ENCODE data around the gene ALK. TPM values are rescaled to one million over a fixed set of nuclear protein-coding genes. Genes with fewer than 3 reads are reported as not detected.

ALK gene
- total RNA-seq, 1 experiment from 2014 or later: 0.87 TPM

- no peaks in the 10 kb centered on the region for H3K36me3 ChIP-seq (ENCODE audit: low read depth, low read length)
- DNase-seq (no peak), ATAC-seq (no peak)
- TF ChIP-seq EZH2phosphoT487 (IDR thresholded peaks at IDR 0.05; ENCODE audit: borderline replicate concordance, low read length) (no peak), CTCF (conservative IDR thresholded peaks at IDR 0.05; ENCODE audit: low read depth, low read length) (no peak), EZH2 (IDR thresholded peaks at IDR 0.05; ENCODE audit: low read length, unreplicated experiment) (no peak)
- no peak overlapping the region for H3K4me2 ChIP-seq (ENCODE audit: low read length)
- no TSS peak for BruUV-seq (replicated peaks)
- intact Hi-C loops (cut with micrococcal nuclease): no loop called here
- no peaks in the 10 kb centered on the region for H3K27me3 ChIP-seq (ENCODE audit: low read length)
- H2AFZ ChIP-seq (ENCODE audit: low read length): no peak overlapping the region
- H3K9me2 ChIP-seq (replicated peaks; ENCODE audit: low read length): no peaks in the 10 kb centered on the region
- peaks cover 12% of the 10 kb centered on the region; the same call in 1 of the 2 replicates for H3K4me1 ChIP-seq (ENCODE audit: insufficient read depth, low read length)
- H3K4me3 ChIP-seq (ENCODE audit: low read length): no peak overlapping the region
- ChIA-PET CTCF (no interaction called here), POLR2A (ENCODE audit: unreplicated experiment) (no interaction called here)
- H3K9me3 ChIP-seq (ENCODE audit: low read length): no peaks in the 10 kb centered on the region
- no peaks in the 10 kb centered on the region for H3F3A ChIP-seq (ENCODE audit: low read length, unreplicated experiment)
- no peak overlapping the region for H3K9ac ChIP-seq (ENCODE audit: low read length)
- no peaks in the 10 kb centered on the region for H4K20me1 ChIP-seq (ENCODE audit: low read length)
- H3K79me2 ChIP-seq (ENCODE audit: low read length): no peaks in the 10 kb centered on the region
- H3K27ac ChIP-seq (ENCODE audit: low read length): no peak overlapping the region
Observed at GRCh38 chr2:29370581-29371125, 550.7 kb downstream of the ALK start.

- peaks cover 12% of the 10 kb centered on the region; the same call in 1 of the 2 replicates for H3K4me1 ChIP-seq (ENCODE audit: insufficient read depth, low read length)
- no peaks in the 10 kb centered on the region for H3K27me3 ChIP-seq (ENCODE audit: low read length)
- DNase-seq: no peak
- no peaks in the 10 kb centered on the region for H3K36me3 ChIP-seq (ENCODE audit: low read depth, low read length)
- TF ChIP-seq EZH2phosphoT487 (IDR thresholded peaks at IDR 0.05; ENCODE audit: borderline replicate concordance, low read length) (no peak), EZH2 (IDR thresholded peaks at IDR 0.05; ENCODE audit: low read length, unreplicated experiment) (no peak)
- intact Hi-C loops (cut with micrococcal nuclease): no loop called here
- no peak overlapping the region for H3K9ac ChIP-seq (ENCODE audit: low read length)
- ChIA-PET CTCF (no interaction called here), POLR2A (ENCODE audit: unreplicated experiment) (no interaction called here)
- no peaks in the 10 kb centered on the region for H3K9me3 ChIP-seq (ENCODE audit: low read length)
- H3F3A ChIP-seq (ENCODE audit: low read length, unreplicated experiment): no peaks in the 10 kb centered on the region
- no TSS peak for BruUV-seq (replicated peaks)
- no peak overlapping the region for H3K27ac ChIP-seq (ENCODE audit: low read length)
- H3K4me3 ChIP-seq (ENCODE audit: low read length): no peak overlapping the region
- no peaks in the 10 kb centered on the region for H3K9me2 ChIP-seq (replicated peaks; ENCODE audit: low read length)
- no peak overlapping the region for H2AFZ ChIP-seq (ENCODE audit: low read length)
- no peaks in the 10 kb centered on the region for H3K79me2 ChIP-seq (ENCODE audit: low read length)
- no peaks in the 10 kb centered on the region for H4K20me1 ChIP-seq (ENCODE audit: low read length)
- H3K4me2 ChIP-seq (ENCODE audit: low read length): no peak overlapping the region
- ATAC-seq: no peak
Observed at GRCh38 chr2:29370173-29370572, 551.2 kb downstream of the ALK start.

- no peak overlapping the region for H3K4me2 ChIP-seq (ENCODE audit: low read length)
- no peak for ATAC-seq
- no peaks in the 10 kb centered on the region for H4K20me1 ChIP-seq (ENCODE audit: low read length)
- H3K36me3 ChIP-seq (ENCODE audit: low read depth, low read length): no peaks in the 10 kb centered on the region
- no peaks in the 10 kb centered on the region for H3K27me3 ChIP-seq (ENCODE audit: low read length)
- ChIA-PET CTCF (no interaction called here), POLR2A (ENCODE audit: unreplicated experiment) (no interaction called here)
- no peaks in the 10 kb centered on the region for H3K79me2 ChIP-seq (ENCODE audit: low read length)
- no peak overlapping the region for H2AFZ ChIP-seq (ENCODE audit: low read length)
- no TSS peak for BruUV-seq (replicated peaks)
- intact Hi-C loops (cut with micrococcal nuclease): no loop called here
- H3K4me3 ChIP-seq (ENCODE audit: low read length): no peak overlapping the region
- TF ChIP-seq EZH2phosphoT487 (IDR thresholded peaks at IDR 0.05; ENCODE audit: borderline replicate concordance, low read length) (no peak), CTCF (conservative IDR thresholded peaks at IDR 0.05; ENCODE audit: low read depth, low read length) (no peak), EZH2 (IDR thresholded peaks at IDR 0.05; ENCODE audit: low read length, unreplicated experiment) (no peak)
- H3K27ac ChIP-seq (ENCODE audit: low read length): no peak overlapping the region
- H3K9ac ChIP-seq (ENCODE audit: low read length): no peak overlapping the region
- no peaks in the 10 kb centered on the region for H3K9me2 ChIP-seq (replicated peaks; ENCODE audit: low read length)
- H3K4me1 ChIP-seq (ENCODE audit: insufficient read depth, low read length): peaks cover 12% of the 10 kb centered on the region; the same call in 1 of the 2 replicates
- H3F3A ChIP-seq (ENCODE audit: low read length, unreplicated experiment): no peaks in the 10 kb centered on the region
- DNase-seq: no peak
- H3K9me3 ChIP-seq (ENCODE audit: low read length): no peaks in the 10 kb centered on the region
Observed at GRCh38 chr2:29368659-29369040, 552.7 kb downstream of the ALK start.
